Stimulated activated CD4-positive, alpha-beta T cell treated with anti-CD3 and anti-CD28 coated beads, Interleukin-1b, Interleukin-23, amount 100 ng/mL, for 48 hours (primary cell): Measurements from ENCODE around the gene ATP6V1F.
"Not testable (repeated sequence)": the region's sequence is repeated elsewhere in the genome, so short reads cannot be mapped to it uniquely, and the experiment has no call there.

ENCODE experiments used
- DNase-seq: peaks from one replicate; pipeline ENCODE4 v3.0.0-alpha.2; 2020

ATP6V1F gene

GRCh38 chr7:128904381-128905197, 41.9 kb downstream of the ATP6V1F start:
- no peak for DNase-seq

GRCh38 chr7:128906001-128906765, 43.5 kb downstream of the ATP6V1F start:
- no peak for DNase-seq

- no peak for DNase-seq
Observed at GRCh38 chr7:128906766-128907559, 44.3 kb downstream of the ATP6V1F start.

- no peak for DNase-seq
Observed at GRCh38 chr7:128908750-128909624, 46.3 kb downstream of the ATP6V1F start.

GRCh38 chr7:128909625-128910568, 47.2 kb downstream of the ATP6V1F start:
- no peak for DNase-seq

GRCh38 chr7:128910569-128910945, 47.9 kb downstream of the ATP6V1F start, which contains the start of gene KCP:
Gene KCP (minus strand): TSS chr7:128910709. CDS start chr7:128910676, 33 bp downstream.
- no peak for DNase-seq

GRCh38 chr7:128911423-128912031, 48.9 kb downstream of the ATP6V1F start:
- no peak for DNase-seq

- DNase-seq: no peak
Observed at GRCh38 chr7:128912281-128912680, 49.6 kb downstream of the ATP6V1F start.

GRCh38 chr7:128912709-128913495, 50.2 kb downstream of the ATP6V1F start:
- not testable (repeated sequence) for DNase-seq

- no peak for DNase-seq
Observed at GRCh38 chr7:128913870-128914565, 51.4 kb downstream of the ATP6V1F start.

GRCh38 chr7:128914566-128915151, 52.0 kb downstream of the ATP6V1F start:
- no peak for DNase-seq

GRCh38 chr7:128915271-128915819, 52.7 kb downstream of the ATP6V1F start:
- DNase-seq: no peak
